Esophagus squamous epithelium (tissue), 5 donors: ENCODE data around the gene FBXW5. TPM values are rescaled to one million over a fixed set of nuclear protein-coding genes. Genes with fewer than 3 reads are reported as not detected.
A peak's percentile ranks its signal among the peaks of the same experiment; 100 is the strongest.

Experiments used
- DNase-seq: peaks from one replicate; lab custom pipeline; 2025; lab: John Stamatoyannopoulos, UW
- H3K27ac ChIP-seq, 4 donors: fragments of 200-600 bp; sonication (generic); one replicate each; pipeline ENCODE4 v1.5.1; 2016 to 2019; ENCODE audit warnings: mild to moderate bottlenecking in 1 of 4
- H3K27me3 ChIP-seq, 4 donors: fragments of 200-600 bp; sonication (generic); 1 replicate in 3 of 4; 2 replicates in 1 of 4; pipeline versions ENCODE4 v1.5.1 to v1.6.0; 2017 to 2021; ENCODE audit warnings: antibody characterized with exemption in 1 of 4
- H3K36me3 ChIP-seq, 3 donors: fragments of 200-600 bp; sonication (generic); one replicate each; pipeline ENCODE4 v1.5.1; 2016 to 2019
- H3K4me1 ChIP-seq, 3 donors: fragments of 200-600 bp; sonication (generic); one replicate each; pipeline ENCODE4 v1.5.1; 2017 to 2019
- H3K4me3 ChIP-seq, 4 donors: fragments of 200-600 bp; sonication (generic); 1 replicate in 3 of 4; 2 replicates in 1 of 4; pipeline ENCODE4 v1.5.1; 2016 to 2019; ENCODE audit warnings: mild to moderate bottlenecking in 2 of 4, moderate library complexity in 1 of 4
- H3K9me3 ChIP-seq, 3 donors: fragments of 200-600 bp; sonication (generic); one replicate each; pipeline ENCODE4 v1.5.1; 2016 to 2019
- CTCF ChIP-seq, 6 experiments: fragments of 450-650 bp in 4 of 6; fragments of 200-600 bp in 2 of 6; sonication (generic) in 2 of 6; IDR thresholded peaks; one replicate each; pipeline ENCODE4 v1.5.1; 2016 to 2019; ENCODE audit warnings: antibody characterized with exemption in 6 of 6, mild to moderate bottlenecking in 4 of 6, moderate library complexity in 4 of 6
- POLR2A ChIP-seq, 4 donors: fragments of 450-650 bp; IDR thresholded peaks; one replicate each; pipeline ENCODE4 v1.6.1; 2017; ENCODE audit warnings: antibody characterized with exemption in 4 of 4, mild to moderate bottlenecking in 4 of 4, moderate library complexity in 3 of 4
- WGBS, 2 donors: methylation state at CpG; one replicate each; pipeline ENCODE4 v1.1.5; 2018; 5-methylcytosine and 5-hydroxymethylcytosine counted together
- intact Hi-C: fragments of 100-400 bp; cut with DNase I; formaldehyde crosslinking; loops from one replicate; pipeline ENCODE4 v1.15.0; 2022
- total RNA-seq, 4 donors: library from RNA; depleted of rRNA; stranded (reverse); fragments of >200 nt; gene quantifications; one replicate each; pipeline ENCODE4 v1.1.0, GENCODE V29; 2016
- donor health status: DM: yes; HTN: yes; CAD: no.

The FBXW5 gene
- total RNA-seq, 4 donors from 2014 or later: 146 to 210 (median 163) TPM

- H3K27me3 ChIP-seq: no peaks in the 10 kb centered on the region
- peaks cover 0 to 78% (median 14%) of the 10 kb centered on the region in 3 donors for H3K36me3 ChIP-seq
- peak overlapping the region; percentile 89 to 93 (median 92) for H3K27ac ChIP-seq
- intact Hi-C loops: no loop called here
- TF ChIP-seq CTCF (IDR thresholded peaks at IDR 0.05) (no peak), POLR2A (IDR thresholded peaks at IDR 0.05) (no peak)
- peak overlapping the region in 1 of 4 donors; percentile 33 for H3K4me3 ChIP-seq
- H3K9me3 ChIP-seq: no peaks in the 10 kb centered on the region
- 53 to 66% methylated on average over 12 of the region's 12 CpGs for WGBS, 2 donors
- H3K4me1 ChIP-seq: peaks cover 30 to 60% (median 37%) of the 10 kb centered on the region in 3 donors
- no peak for DNase-seq
Observed at GRCh38 chr9:136903041-136903554, 41.4 kb downstream of the FBXW5 start.

- WGBS, 2 donors: 4 to 16% methylated on average over 4 to 9 of the region's 15 CpGs
- peak in 1 of 4 donors; percentile 28 for TF ChIP-seq POLR2A (IDR thresholded peaks at IDR 0.05)
- no peak for TF ChIP-seq CTCF (IDR thresholded peaks at IDR 0.05)
- H3K27me3 ChIP-seq: no peaks in the 10 kb centered on the region
- peaks cover 0 to 71% (median 9%) of the 10 kb centered on the region in 3 donors for H3K36me3 ChIP-seq
- DNase-seq: peak; percentile 19
- H3K9me3 ChIP-seq: no peaks in the 10 kb centered on the region
- peaks cover 33 to 60% (median 37%) of the 10 kb centered on the region in 3 donors for H3K4me1 ChIP-seq
- intact Hi-C loops: no loop called here
- H3K4me3 ChIP-seq: peak overlapping the region; percentile 2 to 50 (median 31)
- H3K27ac ChIP-seq: peak overlapping the region; percentile 89 to 93 (median 92)
Observed at GRCh38 chr9:136902259-136902821, 42.2 kb downstream of the FBXW5 start.

- Histone ChIP-seq H3K4me3 (peak overlapping the region; percentile 2 to 50 (median 31)), H3K36me3 (peaks cover 0 to 64% (median 9%) of the 10 kb centered on the region in 3 donors), H3K4me1 (peaks cover 33 to 60% (median 37%) of the 10 kb centered on the region in 3 donors), H3K27me3 (no peaks in the 10 kb centered on the region), H3K9me3 (no peaks in the 10 kb centered on the region), H3K27ac (peak overlapping the region; percentile 89 to 93 (median 92))
- DNase-seq: no peak
- intact Hi-C loops: no loop called here
- WGBS, 2 donors: 14 to 26% methylated on average over 6 to 12 of the region's 20 CpGs
- TF ChIP-seq POLR2A (IDR thresholded peaks at IDR 0.05) (peak in 1 of 4 donors; percentile 32), CTCF (IDR thresholded peaks at IDR 0.05) (no peak)
Observed at GRCh38 chr9:136901516-136902258, 42.9 kb downstream of the FBXW5 start.

GRCh38 chr9:136900988-136901515 lies 43.5 kb downstream of the FBXW5 start:
- TF ChIP-seq POLR2A (IDR thresholded peaks at IDR 0.05) (no peak), CTCF (IDR thresholded peaks at IDR 0.05) (no peak)
- no peaks in the 10 kb centered on the region for H3K9me3 ChIP-seq
- H3K4me3 ChIP-seq: peak overlapping the region in 2 of 4 donors; percentile 1 to 50
- intact Hi-C loops: no loop called here
- WGBS, 2 donors: 40 to 51% methylated on average over 7 of the region's 13 CpGs
- H3K27ac ChIP-seq: peak overlapping the region; percentile 89 to 93 (median 92)
- no peaks in the 10 kb centered on the region for H3K27me3 ChIP-seq
- H3K36me3 ChIP-seq: peaks cover 0 to 58% (median 9%) of the 10 kb centered on the region in 3 donors
- DNase-seq: no peak
- H3K4me1 ChIP-seq: peaks cover 33 to 60% (median 37%) of the 10 kb centered on the region in 3 donors
